OCI-LY7 (cell line): ENCODE results near the gene LBX2.

Experiments used
- CTCF ChIP-seq: fragments of 200-600 bp; sonication (generic); conservative IDR thresholded peaks from 2 replicates; pipeline ENCODE4 v1.5.1; 2014; ENCODE audit warnings: mild to moderate bottlenecking, antibody characterized with exemption, low read length, moderate library complexity, mixed read lengths
- EZH2phosphoT487 ChIP-seq: fragments of 200-600 bp; sonication (generic); IDR thresholded peaks from 2 replicates; pipeline ENCODE4 v1.6.1; 2018; ENCODE audit warnings: low read depth, borderline replicate concordance, mild to moderate bottlenecking, mixed run types, antibody characterized with exemption, low read length, moderate library complexity, mixed read lengths

DNA sequence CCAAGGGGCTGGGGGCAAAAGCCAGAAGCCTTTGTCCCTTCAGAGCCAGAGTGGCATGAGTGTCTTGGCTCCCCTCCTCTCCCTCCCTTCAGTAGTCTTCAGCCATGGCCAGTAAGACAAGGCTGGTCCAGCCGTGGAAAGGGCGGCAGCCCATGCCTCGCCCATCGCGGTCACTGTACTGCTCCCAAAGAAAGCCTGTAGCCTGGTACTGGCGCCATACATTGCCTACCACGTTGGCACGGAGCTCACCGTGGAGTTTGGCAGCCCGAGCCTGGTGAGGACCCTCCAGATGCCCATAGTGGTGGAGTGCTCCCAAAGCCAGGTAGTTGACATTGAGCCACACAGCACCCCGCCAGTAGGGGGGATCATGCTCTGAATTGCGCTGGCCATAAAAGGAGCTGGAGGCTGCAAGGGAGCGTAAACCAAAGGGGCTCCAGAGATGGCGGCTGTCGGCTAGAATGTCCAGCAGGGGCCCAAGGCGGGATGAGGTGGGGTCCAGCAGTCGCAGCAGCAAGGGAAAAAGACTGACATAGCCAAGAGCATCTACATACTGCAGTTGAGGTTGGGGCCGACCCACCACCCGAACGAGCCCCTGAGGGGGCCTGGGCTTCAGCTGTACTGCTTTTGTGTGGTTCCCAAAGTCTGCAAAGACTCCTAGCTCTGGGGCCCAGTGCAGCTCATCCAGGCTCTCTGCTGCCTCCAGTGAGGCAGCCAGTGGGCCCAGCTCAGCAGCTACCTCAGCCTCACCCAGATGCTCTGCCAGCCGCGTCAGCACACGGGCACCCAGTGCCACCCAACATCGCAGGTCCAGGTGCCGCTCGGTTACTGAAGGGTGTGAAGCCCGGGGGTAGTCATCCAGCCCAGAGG lies 38.0 kb downstream of the LBX2 start:
- peak; percentile 67 for TF ChIP-seq CTCF
- no peak for TF ChIP-seq EZH2phosphoT487
